Measurements from ENCODE around the gene PCMT1. TPM values are rescaled to one million over a fixed set of nuclear protein-coding genes. Genes with fewer than 3 reads are reported as not detected.

The PCMT1 gene
- total RNA-seq, 1 donor from 2014 or later = 63.1 TPM

DNA sequence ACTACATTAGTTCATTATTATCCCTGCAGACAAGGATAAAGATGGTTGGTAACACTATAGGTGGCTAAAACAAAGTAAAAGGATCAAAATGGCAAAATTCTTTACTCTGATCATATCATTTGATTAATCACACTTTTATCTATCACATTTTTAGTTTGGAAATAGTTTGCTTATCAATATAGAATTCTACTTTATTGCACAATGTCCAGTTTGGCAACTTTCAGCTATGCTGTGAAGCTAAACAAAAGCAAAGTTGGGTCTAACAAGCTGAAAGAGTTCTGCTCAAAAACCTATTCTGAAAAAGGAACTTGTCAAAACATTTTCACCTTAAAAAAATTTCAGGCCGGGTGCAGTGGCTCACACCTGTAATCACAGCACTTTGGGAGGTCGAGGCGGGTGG lies 23.8 kb upstream of the PCMT1 start:
- no peak overlapping the region for H3K4me3 Mint-ChIP-seq (ENCODE audit: low read depth)
- DNase-seq (ENCODE audit: low spot score, unreplicated experiment) = no peak
- no peak overlapping the region for H3K27ac Mint-ChIP-seq
- H3K9me3 Mint-ChIP-seq (ENCODE audit: low read depth) = no peaks in the 10 kb centered on the region
- H3K36me3 Mint-ChIP-seq (ENCODE audit: insufficient read depth) = peaks cover 10% of the 10 kb centered on the region
- H3K27me3 Mint-ChIP-seq = no peaks in the 10 kb centered on the region
- no peaks in the 10 kb centered on the region for H3K4me1 Mint-ChIP-seq (ENCODE audit: low read depth)
- TF ChIP-seq, protein P1, sequence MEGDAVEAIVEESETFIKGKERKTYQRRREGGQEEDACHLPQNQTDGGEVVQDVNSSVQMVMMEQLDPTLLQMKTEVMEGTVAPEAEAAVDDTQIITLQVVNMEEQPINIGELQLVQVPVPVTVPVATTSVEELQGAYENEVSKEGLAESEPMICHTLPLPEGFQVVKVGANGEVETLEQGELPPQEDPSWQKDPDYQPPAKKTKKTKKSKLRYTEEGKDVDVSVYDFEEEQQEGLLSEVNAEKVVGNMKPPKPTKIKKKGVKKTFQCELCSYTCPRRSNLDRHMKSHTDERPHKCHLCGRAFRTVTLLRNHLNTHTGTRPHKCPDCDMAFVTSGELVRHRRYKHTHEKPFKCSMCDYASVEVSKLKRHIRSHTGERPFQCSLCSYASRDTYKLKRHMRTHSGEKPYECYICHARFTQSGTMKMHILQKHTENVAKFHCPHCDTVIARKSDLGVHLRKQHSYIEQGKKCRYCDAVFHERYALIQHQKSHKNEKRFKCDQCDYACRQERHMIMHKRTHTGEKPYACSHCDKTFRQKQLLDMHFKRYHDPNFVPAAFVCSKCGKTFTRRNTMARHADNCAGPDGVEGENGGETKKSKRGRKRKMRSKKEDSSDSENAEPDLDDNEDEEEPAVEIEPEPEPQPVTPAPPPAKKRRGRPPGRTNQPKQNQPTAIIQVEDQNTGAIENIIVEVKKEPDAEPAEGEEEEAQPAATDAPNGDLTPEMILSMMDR (IDR thresholded peaks at IDR 0.05; ENCODE audit: unreplicated experiment) = no peak

DNA sequence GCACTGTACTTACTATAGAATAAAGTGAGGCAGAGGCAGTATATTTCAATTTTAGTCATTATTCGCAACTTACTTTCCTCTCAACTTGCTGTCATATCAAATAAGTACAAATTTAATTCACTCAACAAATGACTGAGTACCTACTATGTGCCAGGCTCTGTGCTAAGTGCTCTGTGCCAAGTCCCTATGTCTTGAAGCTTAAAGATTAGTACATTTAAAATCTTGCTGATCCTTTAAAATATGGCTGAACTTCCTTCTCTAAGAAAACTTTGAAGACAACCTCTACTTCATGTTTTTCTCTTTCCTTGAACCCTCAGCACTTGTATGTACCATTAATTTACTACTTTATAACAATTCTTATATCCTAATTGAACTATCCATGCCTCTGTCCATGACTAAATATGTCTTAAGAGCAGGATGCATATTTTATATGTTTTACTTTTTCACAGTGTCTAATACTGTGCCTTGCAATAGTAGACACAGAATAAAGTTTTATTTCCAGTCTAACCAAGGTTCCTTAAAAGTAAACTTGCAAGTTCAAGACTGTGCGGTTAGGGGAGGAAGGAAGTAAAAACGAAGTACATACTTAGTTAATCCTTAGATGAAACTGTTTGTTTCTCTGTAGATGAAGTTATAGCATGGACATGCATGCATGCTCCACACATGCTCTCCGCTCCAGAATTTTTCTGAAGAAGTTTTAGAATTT lies 21.6 kb upstream of the PCMT1 start:
- Mint-ChIP-seq H3K9me3 (ENCODE audit: low read depth) (no peaks in the 10 kb centered on the region), H3K27ac (no peak overlapping the region), H3K4me3 (ENCODE audit: low read depth) (no peak overlapping the region), H3K36me3 (ENCODE audit: insufficient read depth) (peaks cover 13% of the 10 kb centered on the region), H3K27me3 (no peaks in the 10 kb centered on the region), H3K4me1 (ENCODE audit: low read depth) (no peaks in the 10 kb centered on the region)
- no peak for DNase-seq (ENCODE audit: low spot score, unreplicated experiment)
- TF ChIP-seq, protein P1 (IDR thresholded peaks at IDR 0.05; ENCODE audit: unreplicated experiment) = no peak

DNA sequence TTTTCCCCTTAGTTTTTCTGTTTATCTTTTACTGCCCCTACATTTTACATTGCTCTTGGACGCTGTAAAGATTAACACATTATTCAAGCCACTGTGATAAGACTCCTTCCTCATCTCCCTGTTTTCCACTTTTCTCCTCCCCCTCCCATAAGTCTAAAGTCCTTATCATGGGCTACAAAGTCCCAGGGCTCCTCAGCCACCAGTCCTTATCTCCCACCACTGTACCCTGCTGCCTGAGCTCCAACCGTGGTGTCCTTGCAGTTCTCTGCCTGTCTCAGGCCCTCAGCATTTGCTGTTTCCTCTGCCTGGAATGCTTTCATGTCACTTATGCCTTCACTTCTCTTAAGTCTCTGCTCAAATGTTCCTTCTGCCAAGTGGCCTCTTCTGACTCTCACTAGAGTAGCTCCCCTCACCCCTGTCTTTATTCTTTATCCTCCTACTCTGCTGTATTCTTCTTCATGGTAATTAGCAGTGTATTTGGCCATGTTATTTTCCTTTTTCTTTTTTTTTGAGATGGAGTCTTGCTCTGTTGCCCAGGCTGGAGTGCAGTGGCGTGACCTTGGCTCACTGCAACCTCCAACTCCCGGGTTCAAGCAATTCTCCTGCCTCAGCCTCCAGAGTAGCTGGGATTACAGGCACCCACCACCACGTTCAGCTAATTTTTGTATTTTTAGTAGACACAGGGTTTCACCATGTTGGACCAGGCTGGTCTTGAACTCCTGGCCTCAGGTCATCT lies 20.9 kb upstream of the PCMT1 start:
- TF ChIP-seq, protein P1 (IDR thresholded peaks at IDR 0.05; ENCODE audit: unreplicated experiment) = no peak
- no peak for DNase-seq (ENCODE audit: low spot score, unreplicated experiment)
- no peak overlapping the region for H3K4me3 Mint-ChIP-seq (ENCODE audit: low read depth)
- no peak overlapping the region for H3K27ac Mint-ChIP-seq
- no peaks in the 10 kb centered on the region for H3K9me3 Mint-ChIP-seq (ENCODE audit: low read depth)
- peaks cover 13% of the 10 kb centered on the region for H3K36me3 Mint-ChIP-seq (ENCODE audit: insufficient read depth)
- H3K4me1 Mint-ChIP-seq (ENCODE audit: low read depth) = no peaks in the 10 kb centered on the region
- H3K27me3 Mint-ChIP-seq = no peaks in the 10 kb centered on the region

DNA sequence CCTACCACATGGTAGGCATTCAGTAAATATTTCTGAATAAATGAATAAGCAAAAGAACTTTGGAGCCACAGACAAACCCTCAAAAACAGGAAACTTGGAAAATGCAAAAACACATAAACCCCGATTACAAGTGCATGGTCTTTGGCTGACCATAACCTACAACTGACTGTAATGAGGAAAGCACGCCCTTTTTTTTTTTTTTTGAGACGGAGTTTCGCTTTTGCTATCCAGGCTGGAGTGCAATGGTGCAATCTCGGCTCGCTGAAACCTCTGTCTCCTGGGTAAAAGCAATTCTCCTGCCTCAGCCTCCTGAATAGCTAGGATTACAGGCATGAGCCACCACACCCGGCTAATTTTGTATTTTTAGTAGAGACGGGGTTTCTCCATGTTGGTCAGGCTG lies 19.7 kb upstream of the PCMT1 start:
- TF ChIP-seq, protein P1 (IDR thresholded peaks at IDR 0.05; ENCODE audit: unreplicated experiment) = no peak
- Mint-ChIP-seq H3K36me3 (ENCODE audit: insufficient read depth) (peaks cover 11% of the 10 kb centered on the region), H3K4me1 (ENCODE audit: low read depth) (no peaks in the 10 kb centered on the region), H3K27ac (no peak overlapping the region), H3K4me3 (ENCODE audit: low read depth) (no peak overlapping the region), H3K27me3 (no peaks in the 10 kb centered on the region), H3K9me3 (ENCODE audit: low read depth) (no peaks in the 10 kb centered on the region)
- no peak for DNase-seq (ENCODE audit: low spot score, unreplicated experiment)

DNA sequence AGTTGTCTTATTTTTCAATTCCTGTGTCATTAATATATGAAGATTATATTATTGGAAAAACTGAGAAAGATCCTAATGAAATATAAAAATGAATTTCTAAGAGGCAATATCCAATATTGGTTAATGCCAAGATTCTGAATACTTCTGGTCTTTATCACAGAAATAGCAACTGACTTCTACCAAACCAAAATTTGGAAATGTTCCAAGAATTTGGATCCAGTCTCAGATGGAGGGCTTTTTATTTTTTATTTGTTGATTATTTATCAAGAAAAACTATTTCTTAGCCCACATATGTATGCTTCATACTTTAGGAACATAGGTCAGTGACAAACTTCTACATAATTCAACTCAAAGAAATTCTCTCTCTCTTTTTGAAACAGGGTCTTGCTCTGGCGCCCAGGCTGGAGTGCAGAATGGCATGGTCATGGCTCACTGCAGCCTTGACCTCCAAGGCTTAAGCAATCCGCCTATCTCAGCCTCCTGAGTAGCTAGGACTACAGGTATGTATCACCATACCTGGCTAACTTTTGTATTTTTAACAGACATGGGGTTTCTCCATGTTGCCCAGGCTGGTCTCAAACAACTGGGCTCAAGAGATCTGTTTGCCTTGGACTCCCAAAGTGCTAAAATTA lies 16.3 kb upstream of the PCMT1 start:
- H3K4me1 Mint-ChIP-seq (ENCODE audit: low read depth) = no peaks in the 10 kb centered on the region
- no peak overlapping the region for H3K4me3 Mint-ChIP-seq (ENCODE audit: low read depth)
- peak overlapping the region; percentile 45 for H3K27ac Mint-ChIP-seq
- TF ChIP-seq, protein P1 (IDR thresholded peaks at IDR 0.05; ENCODE audit: unreplicated experiment) = no peak
- H3K27me3 Mint-ChIP-seq = no peaks in the 10 kb centered on the region
- peaks cover 12% of the 10 kb centered on the region for H3K36me3 Mint-ChIP-seq (ENCODE audit: insufficient read depth)
- no peaks in the 10 kb centered on the region for H3K9me3 Mint-ChIP-seq (ENCODE audit: low read depth)
- no peak for DNase-seq (ENCODE audit: low spot score, unreplicated experiment)

Data from progenitor cell of endocrine pancreas (in vitro differentiated cells).